ENCODE data around the gene RRAS. TPM values are rescaled to one million over a fixed set of nuclear protein-coding genes. Genes with fewer than 3 reads are reported as not detected.

RRAS gene
- total RNA-seq, 1 experiment from 2014 or later, result 81.8 TPM

GRCh38 chr19:49677231-49677900 is 37.4 kb upstream of the RRAS start, which contains the start of gene PRMT1:
PRMT1 (plus strand) TSS chr19:49677271; CDS start chr19:49677281, 10 bp downstream.
- peak; percentile 23 for DNase-seq (ENCODE audit: low read depth)

GRCh38 chr19:49676784-49677230 is 36.9 kb upstream of the RRAS start:
- DNase-seq (ENCODE audit: low read depth), result peak; percentile 100

GRCh38 chr19:49676136-49676783 is 36.3 kb upstream of the RRAS start:
- DNase-seq (ENCODE audit: low read depth), result peak; percentile 91

- DNase-seq (ENCODE audit: low read depth), result peak; percentile 63
These were observed 32.4 kb upstream of the RRAS start for GRCh38 chr19:49672131-49672919.

- DNase-seq (ENCODE audit: low read depth), result no peak
These were observed 29.6 kb upstream of the RRAS start for GRCh38 chr19:49669516-49669915.

- DNase-seq (ENCODE audit: low read depth), result no peak
These were observed 27.5 kb upstream of the RRAS start for GRCh38 chr19:49667473-49667872.

GRCh38 chr19:49666120-49666444 is 26.1 kb upstream of the RRAS start:
- DNase-seq (ENCODE audit: low read depth), result no peak

GRCh38 chr19:49665351-49666119 is 25.6 kb upstream of the RRAS start, which contains the start of the genes BCL2L12 and IRF3:
BCL2L12 (plus strand) TSS chr19:49665933; CDS start chr19:49666693, 760 bp downstream.
IRF3 (minus strand) TSS chr19:49665857; CDS start chr19:49664838, 1,019 bp downstream.
- DNase-seq (ENCODE audit: low read depth), result peak; percentile 95

- no peak for DNase-seq (ENCODE audit: low read depth)
These were observed 25.1 kb upstream of the RRAS start for GRCh38 chr19:49665036-49665350.

GRCh38 chr19:49664171-49665035 is 24.5 kb upstream of the RRAS start:
- peak; percentile 79 for DNase-seq (ENCODE audit: low read depth)

- DNase-seq (ENCODE audit: low read depth), result no peak
These were observed 23.3 kb upstream of the RRAS start for GRCh38 chr19:49663224-49663623.

- DNase-seq (ENCODE audit: low read depth), result no peak
These were observed 22.1 kb upstream of the RRAS start for GRCh38 chr19:49662011-49662410.

- no peak for DNase-seq (ENCODE audit: low read depth)
These were observed 20.5 kb upstream of the RRAS start for GRCh38 chr19:49660338-49660961.

- no peak for DNase-seq (ENCODE audit: low read depth)
These were observed 18.9 kb upstream of the RRAS start for GRCh38 chr19:49658566-49659442.

- DNase-seq (ENCODE audit: low read depth), result no peak
These were observed 18.2 kb upstream of the RRAS start for GRCh38 chr19:49658139-49658517.

GRCh38 chr19:49657493-49658138 is 17.7 kb upstream of the RRAS start:
- DNase-seq (ENCODE audit: low read depth), result no peak

- no peak for DNase-seq (ENCODE audit: low read depth)
These were observed 16.6 kb upstream of the RRAS start for GRCh38 chr19:49656456-49657109.
